Stimulated activated CD8-positive, alpha-beta memory T cell treated with anti-CD3 and anti-CD28 coated beads, Interleukin-15, amount 100 ng/mL, for 1 hour (primary cell): Measurements from ENCODE around the gene DGKZ.
A peak's percentile ranks its signal among the peaks of the same experiment; 100 is the strongest.
"Not testable (repeated sequence)": the region's sequence is repeated elsewhere in the genome, so short reads cannot be mapped to it uniquely, and the experiment has no call there.

Source experiments
- DNase-seq: peaks from one replicate; pipeline ENCODE4 v3.0.0-alpha.2; 2020; ENCODE audit warnings: low read depth

Gene DGKZ, protein sequence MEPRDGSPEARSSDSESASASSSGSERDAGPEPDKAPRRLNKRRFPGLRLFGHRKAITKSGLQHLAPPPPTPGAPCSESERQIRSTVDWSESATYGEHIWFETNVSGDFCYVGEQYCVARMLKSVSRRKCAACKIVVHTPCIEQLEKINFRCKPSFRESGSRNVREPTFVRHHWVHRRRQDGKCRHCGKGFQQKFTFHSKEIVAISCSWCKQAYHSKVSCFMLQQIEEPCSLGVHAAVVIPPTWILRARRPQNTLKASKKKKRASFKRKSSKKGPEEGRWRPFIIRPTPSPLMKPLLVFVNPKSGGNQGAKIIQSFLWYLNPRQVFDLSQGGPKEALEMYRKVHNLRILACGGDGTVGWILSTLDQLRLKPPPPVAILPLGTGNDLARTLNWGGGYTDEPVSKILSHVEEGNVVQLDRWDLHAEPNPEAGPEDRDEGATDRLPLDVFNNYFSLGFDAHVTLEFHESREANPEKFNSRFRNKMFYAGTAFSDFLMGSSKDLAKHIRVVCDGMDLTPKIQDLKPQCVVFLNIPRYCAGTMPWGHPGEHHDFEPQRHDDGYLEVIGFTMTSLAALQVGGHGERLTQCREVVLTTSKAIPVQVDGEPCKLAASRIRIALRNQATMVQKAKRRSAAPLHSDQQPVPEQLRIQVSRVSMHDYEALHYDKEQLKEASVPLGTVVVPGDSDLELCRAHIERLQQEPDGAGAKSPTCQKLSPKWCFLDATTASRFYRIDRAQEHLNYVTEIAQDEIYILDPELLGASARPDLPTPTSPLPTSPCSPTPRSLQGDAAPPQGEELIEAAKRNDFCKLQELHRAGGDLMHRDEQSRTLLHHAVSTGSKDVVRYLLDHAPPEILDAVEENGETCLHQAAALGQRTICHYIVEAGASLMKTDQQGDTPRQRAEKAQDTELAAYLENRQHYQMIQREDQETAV

DNA sequence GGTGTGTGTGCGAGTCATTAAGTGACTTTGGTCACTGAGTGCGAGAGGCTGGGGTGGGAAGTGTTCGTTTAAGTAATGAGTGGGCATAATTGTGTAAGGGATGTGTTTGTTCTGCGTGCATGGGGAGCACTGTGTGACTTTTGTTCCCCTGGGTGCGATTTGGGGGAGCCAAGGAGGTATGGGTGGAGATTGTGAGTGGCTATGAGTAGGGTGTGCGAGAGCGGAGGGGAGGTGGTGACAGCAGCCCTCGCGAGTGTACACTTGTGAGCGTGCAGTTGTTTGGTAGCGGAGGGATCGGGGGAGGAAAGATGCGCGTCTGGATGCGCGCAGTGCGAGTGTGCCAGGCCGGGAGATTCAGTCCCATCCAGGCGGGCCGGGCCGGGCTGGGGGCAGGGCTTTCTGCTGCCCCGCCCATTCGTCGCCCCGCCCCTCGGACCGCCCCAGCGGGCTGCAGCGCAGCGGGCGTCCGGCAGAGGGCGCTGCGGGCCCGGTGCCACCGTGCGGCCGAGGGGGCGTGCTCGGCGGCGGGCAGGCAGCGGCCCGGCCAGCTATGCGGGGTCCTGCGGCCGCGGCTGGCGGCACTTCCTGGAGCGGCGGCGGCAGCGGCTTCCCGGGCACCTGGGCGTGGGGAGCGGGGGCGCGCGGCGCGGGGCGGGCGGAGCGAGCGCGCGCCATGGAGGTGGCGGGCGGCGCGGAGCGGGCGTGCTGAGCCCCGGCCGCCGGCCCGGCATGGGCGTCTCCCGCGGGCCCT, at the start of gene DGKZ:
DGKZ (plus strand) TSS at position 578 of the 751 bp plus-strand sequence. CDS start 197 bp downstream, outside the sequence.
- DNase-seq: peak; percentile 73

DNA sequence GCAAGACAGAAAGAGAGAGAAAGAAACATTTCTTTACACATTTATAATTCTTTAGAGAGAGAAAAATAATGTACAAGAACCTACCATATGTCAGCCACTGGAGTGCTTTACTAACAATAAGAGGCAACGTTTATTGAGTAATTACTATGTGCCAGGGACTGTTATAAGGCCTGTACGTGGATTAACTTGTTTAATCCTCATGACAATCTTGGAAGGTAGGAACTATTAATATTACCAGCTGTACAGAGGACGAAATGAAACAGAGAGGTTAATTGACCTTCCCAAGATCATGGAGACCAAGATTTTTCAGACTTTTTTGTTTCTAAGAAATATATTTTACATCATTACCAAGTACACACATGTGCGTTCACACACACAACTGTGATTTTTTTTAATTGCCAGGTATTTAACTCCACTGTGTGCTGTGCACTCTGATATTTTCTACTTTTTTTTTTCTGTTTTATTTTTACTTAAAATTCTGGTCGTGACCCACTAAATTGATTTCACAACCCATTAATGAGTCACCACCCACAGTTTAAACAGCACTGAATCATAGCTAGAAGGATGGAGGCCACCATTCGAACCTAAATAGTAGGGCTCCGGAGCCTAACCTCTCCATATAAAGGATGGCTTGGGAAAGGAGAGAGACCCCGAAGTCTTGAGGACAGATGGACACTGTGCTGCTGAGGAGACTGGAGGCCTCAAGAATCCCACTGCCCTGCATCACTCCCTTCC, 48.4 kb upstream of the DGKZ start:
- DNase-seq: no peak

DNA sequence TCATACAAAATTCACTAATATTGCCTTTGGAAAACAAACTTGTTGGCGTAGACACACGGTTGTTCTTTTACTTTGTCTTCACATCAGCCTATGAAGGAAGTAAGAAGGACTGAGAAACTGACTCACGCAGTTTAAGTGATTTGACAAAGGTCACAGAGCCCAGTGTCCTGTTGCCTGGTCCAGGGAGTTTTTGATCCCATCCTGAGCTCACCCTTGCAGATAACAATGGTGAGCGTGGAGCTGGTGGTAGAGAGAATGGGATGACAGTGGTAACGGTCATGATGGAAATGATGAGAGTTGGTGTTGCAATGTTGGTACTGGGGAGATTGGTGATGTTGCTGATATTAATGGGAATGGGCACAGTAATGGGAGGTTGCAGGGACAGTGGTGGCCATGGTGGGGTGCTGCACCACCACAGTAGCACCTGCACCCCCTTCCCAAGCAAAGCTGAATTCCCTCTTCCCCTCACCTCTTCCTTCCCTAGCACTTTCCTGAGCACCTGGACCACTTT, 47.8 kb upstream of the DGKZ start:
- DNase-seq: no peak

DNA sequence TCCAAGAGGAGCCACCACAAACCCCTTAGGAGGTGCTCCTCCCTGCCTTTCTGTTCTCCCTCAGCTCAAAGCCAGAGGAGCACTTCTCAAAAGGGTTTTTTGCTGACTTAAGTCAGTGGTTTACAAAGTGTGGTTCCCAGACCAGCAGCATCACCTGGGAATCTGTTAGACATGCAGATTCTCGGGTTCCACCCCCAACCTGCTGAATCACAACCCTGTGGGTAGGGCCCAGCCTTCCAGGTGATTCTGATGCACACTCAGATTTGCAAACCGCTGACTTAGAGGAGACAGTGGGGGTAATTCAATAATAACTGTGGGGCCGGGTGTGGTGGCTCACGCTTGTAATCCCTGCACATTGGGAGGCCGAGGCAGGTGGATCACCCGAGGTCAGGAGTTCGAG, 47.0 kb upstream of the DGKZ start:
- DNase-seq: no peak

DNA sequence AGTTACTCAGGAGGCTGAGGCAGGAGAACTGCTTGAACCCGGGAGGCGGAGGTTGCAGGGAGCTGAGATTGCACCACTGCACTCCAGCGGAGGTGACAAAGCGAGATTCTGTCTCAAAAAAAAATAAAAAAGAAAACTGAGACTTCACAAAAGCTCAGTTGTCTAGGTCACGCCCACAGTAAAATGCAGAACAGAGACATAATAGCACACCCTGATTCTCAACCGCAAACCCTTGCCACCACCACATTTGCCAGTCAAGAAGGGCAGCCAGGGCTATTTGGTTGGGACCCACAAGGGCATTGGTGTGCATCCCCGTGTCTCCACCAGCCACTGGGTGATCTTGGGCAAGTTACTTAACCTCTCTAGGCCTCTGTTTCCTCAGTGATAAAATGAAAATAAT, 44.4 kb upstream of the DGKZ start:
- no peak for DNase-seq

DNA sequence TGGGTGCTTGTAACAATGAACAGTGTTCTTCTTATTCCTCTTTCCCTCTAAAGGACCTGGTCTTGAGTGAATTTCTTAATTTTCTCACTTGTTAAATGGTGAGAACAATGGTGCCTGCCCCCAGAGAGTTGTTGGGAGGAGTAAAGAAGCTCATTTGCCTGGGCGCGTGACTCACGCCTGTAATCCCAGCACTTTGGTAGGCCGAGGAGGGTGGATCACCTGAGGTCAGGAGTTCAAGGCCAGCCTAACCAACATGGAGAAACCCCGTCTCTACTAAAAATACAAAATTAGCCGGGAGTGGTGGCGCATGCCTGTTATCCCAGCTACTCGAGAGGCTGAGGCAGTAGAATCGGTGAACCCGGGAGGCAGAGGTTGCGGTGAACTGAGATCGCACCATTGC, 43.2 kb upstream of the DGKZ start:
- DNase-seq: not testable (repeated sequence)

DNA sequence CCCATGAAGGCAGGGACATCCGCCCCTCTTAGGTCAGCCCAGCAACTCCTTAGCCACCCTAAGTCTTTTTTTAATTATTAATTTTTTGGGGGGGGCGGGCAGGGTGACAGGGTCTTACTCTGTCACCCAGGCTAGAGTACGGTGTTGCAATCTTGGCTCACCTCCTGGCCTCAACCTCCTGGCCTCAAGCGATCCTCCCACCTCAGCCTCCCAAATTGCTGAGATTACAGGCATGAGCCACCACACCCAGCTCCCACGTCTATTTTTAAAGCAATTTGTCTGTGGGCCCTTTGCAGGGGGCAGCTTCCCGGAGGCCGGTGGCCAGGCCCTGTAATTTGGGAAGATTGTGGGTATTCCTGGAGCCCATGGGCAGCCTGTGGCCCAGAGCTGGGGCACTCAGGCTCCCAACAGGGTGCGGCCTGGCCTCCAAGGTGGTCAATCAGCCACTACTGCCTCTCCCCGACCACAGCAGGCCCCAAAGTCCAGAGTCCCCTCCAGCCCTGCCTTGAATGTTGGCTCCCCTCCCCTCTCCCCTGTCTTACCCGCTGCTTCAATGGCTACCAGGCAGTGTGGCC, 42.6 kb upstream of the DGKZ start:
- no peak for DNase-seq

DNA sequence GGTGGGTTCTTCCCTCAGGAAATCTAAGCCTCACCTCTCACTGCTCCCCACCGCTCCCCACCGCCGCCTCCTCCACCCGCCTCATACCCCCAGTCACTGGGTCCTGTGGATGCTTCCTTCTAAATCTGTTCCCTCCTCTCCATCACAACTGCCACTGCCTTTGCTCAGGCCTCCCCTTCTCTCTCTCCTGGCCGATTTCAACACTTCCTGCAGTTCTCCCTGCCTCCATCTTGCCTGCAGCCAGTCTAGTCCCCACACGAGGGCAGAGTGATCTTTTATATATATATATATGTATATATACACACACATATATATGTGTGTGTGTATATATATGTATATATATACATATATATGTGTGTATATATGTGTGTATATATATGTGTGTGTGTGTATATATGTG, 42.0 kb upstream of the DGKZ start:
- DNase-seq: no peak

DNA sequence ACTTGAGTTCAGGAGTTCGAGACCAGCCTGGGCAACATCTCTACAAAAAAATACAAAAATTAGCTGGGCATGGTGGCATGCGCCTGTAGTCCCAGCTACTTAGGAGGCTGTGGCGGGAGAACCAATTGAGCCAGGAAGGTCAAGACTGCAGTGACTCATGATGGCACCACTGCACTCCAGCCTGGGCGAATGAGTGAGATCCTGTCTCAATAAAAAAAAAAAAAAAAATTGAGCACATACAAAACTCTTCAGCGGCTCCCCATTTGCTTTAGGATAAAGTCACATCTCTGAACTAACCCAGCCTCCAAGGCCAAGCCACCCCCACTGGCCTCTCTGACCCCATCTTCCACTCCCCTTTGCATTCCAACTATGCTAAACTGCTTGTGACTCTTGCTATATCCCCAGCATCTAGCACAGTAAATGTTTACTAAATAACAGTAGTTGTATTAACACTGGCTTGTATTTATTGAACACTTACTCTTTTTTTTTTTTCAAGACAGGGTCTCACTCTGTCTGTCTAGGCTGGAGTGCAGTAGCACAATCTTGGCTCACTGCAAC, 40.9 kb upstream of the DGKZ start:
- DNase-seq: no peak

DNA sequence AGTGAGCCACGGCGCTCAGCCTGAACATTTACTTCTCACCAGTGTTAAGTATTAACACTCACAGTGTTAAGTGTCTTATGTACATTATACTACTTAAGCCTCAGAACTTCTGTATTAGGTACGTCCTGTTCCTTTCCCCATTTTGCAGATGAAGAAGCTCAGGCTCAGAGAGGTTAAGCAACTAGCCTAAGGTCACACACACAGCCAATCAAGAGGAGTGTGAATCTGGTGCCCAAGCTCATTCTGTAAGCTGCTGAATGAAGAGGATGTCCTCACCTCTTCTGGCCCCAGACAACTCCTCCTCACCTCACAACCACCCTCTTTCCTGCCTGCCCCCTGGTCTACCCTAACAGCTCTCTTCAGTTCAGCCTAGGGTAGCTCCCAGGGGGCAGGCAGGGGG, 39.9 kb upstream of the DGKZ start:
- DNase-seq: no peak

DNA sequence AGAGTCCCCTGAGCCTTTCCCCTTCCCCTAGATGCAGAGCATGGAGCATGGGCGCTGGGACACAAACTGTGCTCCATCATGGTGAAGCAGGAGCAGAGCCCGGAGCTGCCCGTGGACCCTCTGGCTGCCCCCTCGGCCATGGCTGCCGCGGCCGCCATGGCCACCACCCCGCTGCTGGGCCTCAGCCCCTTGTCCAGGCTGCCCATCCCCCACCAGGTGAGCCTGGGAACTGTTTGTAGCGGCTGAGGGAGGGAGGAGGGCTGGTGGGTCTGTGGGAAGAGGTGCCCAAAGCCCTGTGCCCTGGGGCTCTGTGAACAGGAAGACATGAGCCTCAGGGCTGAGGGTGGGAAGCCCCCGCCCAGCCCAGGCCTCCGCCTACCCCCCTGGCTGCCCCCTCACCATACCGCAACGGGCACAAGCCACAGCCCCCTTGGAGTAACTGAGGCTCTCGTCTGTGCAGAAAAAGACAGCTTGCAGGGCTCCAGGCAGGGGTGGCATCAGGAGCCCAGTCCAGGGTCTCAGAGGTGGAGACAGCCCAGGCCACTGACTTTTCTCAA, 39.4 kb upstream of the DGKZ start:
- DNase-seq: no peak

DNA sequence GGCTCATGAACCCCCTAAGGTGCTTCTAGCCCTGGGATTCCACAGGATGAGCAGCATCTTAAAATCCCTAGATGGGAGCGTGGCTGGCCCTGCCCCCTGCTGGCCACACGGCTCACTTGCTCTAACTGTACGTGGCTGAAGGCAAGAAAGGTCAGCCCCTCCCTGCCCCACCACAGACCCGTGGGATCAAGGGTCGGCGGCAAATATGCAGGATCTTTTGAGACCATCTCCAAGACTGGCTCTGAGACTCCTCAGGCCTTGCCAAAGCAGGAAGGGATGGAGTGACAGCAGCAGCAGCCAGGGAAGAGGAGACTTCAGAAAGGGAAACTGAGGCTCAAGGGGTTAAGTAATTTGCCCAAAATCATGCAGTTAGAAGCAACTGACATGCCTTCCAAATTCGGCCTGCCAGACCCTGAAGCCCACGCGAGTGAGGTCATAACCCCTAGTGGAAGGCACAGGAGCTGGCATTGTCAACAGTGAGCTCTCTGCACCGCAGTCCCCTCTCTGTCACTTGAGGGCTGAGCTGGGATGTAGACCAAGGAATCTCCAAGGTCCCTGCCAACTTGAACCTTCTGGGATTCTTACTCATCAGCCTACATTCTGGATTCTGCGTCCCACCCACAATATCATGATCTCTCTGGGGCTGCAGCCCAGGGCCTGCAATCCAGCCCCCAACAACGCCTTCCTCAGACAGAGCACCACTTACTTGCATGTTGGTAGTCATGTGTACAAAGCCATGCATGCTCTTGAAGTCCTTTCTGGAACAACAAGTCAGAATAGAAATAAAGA, 38.4 kb upstream of the DGKZ start:
- peak; percentile 35 for DNase-seq

DNA sequence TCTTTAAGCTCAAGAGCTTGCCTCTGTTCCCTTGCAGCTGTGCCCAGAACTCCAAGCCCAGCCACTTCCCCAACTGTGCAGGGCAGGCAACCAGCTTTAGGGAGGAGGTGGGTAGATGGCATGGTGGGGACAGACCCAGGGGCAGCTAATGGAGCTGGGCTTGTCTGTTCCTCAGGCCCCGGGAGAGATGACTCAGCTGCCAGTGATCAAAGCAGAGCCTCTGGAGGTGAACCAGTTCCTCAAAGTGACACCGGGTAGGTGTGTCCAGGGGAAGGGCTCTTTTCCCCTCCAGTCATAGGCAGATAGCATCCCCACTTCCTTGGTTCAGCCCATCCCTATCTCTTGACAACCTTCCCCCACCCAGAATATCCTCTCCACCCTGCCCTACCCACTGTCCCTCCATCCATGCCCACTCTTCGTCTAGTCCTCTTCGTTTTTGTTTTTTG, 37.4 kb upstream of the DGKZ start:
- no peak for DNase-seq

DNA sequence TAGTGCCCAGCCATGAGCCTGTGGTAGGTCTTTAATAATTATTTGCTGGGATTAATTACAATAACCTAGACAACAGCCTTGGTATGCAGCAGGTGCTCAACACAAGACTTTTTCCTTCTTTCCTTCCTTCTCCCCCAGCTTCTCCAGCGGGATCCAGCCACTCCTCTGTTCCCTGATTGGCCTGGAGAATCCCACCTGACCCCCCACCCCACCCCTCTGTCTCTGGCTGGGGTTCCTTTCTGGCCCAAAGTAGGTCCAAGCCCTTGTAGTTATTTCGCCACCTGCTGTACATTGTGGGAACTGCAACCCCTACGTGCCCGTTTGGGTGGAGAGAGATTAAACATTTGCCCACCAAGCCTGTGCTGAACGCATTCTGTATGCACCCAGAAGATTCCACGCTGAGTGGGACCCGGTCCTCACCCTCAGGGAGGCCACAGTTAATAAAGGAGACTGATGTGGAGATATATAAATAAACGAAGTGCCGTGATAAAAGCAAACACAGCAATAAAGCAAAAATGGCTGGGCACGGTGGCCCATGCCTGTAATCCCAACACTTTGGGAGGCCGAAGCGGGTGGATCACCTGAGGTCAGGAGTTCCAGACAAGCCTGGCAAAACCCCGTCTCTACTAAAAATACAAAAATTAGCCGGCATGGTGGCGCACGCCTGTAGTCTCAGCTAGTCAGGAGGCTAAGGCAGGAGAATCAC, 32.1 kb upstream of the DGKZ start:
- peak; percentile 75 for DNase-seq

DNA sequence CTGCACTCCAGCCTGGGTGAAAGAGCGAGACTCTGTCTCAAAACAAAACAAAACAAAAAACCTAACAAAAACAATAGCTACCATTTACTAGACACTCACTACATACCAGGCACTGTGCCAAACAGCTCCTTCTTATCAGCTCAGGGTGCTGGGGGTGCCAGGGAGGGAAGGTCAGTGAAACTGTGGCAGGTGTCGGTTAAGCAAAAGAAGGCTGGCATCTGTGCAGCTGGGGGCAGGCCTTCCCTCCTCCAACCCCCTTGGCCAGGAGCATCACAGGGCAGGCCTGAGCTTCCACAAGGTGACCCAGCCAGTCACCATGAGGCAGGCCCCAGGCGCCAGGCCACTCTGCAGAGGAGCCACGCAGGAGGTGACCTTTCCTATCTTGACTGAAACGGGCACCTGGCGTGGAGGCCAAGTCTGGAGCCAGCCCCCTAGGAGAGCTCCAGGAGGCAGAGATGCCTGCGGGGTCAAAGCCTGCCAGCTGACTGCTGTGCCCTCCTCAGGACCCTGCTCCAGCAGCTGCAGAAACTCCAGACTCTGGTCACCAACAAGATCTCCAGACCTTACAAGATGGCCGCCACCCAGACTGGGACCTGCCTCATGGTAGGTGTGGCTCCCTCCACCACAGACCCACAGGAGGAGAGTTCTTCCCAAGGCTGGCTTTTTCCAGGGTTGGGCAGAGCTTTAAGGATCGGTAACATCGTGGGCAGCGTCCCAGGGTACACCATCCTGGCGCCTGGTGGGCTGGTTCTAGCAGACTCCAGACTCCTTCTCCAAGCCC, 31.3 kb upstream of the DGKZ start:
- no peak for DNase-seq

DNA sequence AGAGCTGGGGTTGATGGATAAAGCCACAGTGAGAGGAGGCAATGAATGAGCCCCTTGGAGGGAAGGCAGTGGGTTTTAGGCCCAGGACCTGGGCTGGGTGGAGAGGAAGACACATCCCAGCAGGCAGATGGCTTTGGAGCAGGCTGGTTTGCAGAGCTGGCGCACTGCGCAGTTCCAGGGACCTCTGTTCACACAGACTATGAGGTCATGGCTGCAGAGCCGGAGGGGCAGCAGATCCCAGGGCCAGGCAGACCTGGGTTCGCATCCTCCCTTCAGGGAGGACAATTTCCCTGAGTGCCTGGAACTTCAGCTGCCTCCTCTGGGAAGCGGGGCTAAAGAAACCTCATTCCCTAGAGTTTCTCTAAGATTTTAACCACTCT, 28.2 kb upstream of the DGKZ start:
- DNase-seq: no peak

DNA sequence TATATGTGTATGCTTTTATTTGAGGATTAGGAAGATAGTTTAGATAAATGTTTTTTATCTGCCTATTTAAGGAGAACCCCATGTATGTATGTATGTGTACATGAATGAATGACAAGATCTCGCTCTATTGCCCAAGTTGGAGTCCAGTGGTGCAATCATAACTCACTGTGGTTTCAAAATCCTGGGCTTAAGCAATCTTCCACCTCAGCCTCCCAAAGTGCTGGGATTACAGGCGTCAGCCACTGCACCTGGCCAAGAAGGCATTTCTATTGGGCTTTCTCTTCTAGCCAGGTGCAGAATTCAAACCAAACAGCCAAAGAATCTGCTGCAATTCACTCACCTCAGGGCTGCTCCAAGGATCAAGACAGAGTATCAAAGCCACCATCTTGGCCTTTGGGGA, 25.5 kb upstream of the DGKZ start:
- no peak for DNase-seq

DNA sequence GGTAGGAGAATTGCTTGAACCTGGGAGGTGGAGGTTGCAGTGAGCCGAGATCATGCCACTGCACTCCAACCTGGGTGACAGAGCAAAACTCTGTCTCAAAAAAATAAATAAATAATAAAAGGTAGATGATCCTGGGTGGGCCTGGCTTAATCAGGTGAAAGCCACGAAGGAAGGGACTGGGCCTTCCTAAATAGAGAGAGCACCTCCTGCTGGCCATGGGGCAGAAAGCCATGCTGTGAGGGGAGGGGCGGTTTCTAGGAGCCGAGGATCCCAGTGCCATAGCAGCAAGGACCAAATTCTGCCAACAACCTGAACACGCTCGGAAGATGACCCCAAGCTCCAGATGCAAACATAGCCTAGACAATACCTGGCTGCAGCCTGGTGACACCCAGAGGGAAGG, 24.5 kb upstream of the DGKZ start:
- no peak for DNase-seq
